ENCODE results near the gene PPFIA2. TPM values are rescaled to one million over a fixed set of nuclear protein-coding genes. Genes with fewer than 3 reads are reported as not detected.

PPFIA2 gene
- polyA plus RNA-seq, 3 donors = not detected

- Histone ChIP-seq H3K79me2 (ENCODE audit: insufficient read depth, low read length) (no peaks in the 10 kb centered on the region), H4K20me1 (ENCODE audit: insufficient read depth, low read length) (no peaks in the 10 kb centered on the region), H3K27ac (ENCODE audit: low read depth in 1 of 2, low read length in 2 of 2) (no peak overlapping the region), H3K4me2 (replicated peaks; ENCODE audit: extremely low read depth, low read length, poor library complexity, severe bottlenecking) (no peak overlapping the region), H3K27me3 (ENCODE audit: control insufficient read depth in 2 of 2, insufficient read depth in 2 of 2, low read length in 2 of 2) (no peaks in the 10 kb centered on the region), H2AFZ (ENCODE audit: insufficient read depth, low read depth, low read length, poor library complexity, severe bottlenecking) (no peak overlapping the region), H3K9ac (ENCODE audit: insufficient read depth, low read length, poor library complexity, severe bottlenecking) (no peak overlapping the region), H3K4me1 (ENCODE audit: control insufficient read depth in 1 of 2, insufficient read depth in 2 of 2, low read length in 2 of 2) (no peaks in the 10 kb centered on the region), H3K9me3 (replicated peaks in 1 of 2; ENCODE audit: control insufficient read depth in 1 of 2, insufficient read depth in 1 of 2, low read length in 2 of 2) (no peaks in the 10 kb centered on the region), H3K36me3 (replicated peaks in 1 of 2; ENCODE audit: control insufficient read depth in 1 of 2, insufficient read depth in 2 of 2, low read length in 2 of 2) (no peaks in the 10 kb centered on the region), H3K4me3 (replicated peaks in 1 of 3; ENCODE audit: low read depth in 2 of 3, low read length in 3 of 3) (no peak overlapping the region)
- H3K4me3 Mint-ChIP-seq = no peak overlapping the region
- no peaks in the 10 kb centered on the region for H3K4me1 Mint-ChIP-seq
- no peaks in the 10 kb centered on the region for H3K27me3 Mint-ChIP-seq (ENCODE audit: low read depth in 3 of 3)
- no peak overlapping the region for H3K27ac Mint-ChIP-seq
- peaks cover 0 to 3% (median 0%) of the 10 kb centered on the region in 7 donors for H3K9me3 Mint-ChIP-seq
- intact Hi-C loops (cut with micrococcal nuclease) = no loop called here
- no peaks in the 10 kb centered on the region for H3K36me3 Mint-ChIP-seq
- WGBS (ENCODE audit: insufficient coverage) = no CpG with 5 or more reads among the region's 3 CpGs
- TF ChIP-seq CTCF (IDR thresholded peaks at IDR 0.05) = no peak
- DNase-seq = no peak
These were observed 506.9 kb downstream of the PPFIA2 start for GRCh38 chr12:81252228-81252627.

- Mint-ChIP-seq H3K27ac (no peak overlapping the region), H3K9me3 (peaks cover 0 to 3% (median 0%) of the 10 kb centered on the region in 7 donors), H3K4me3 (no peak overlapping the region), H3K27me3 (ENCODE audit: low read depth in 3 of 3) (peaks cover 0 to 2% (median 0%) of the 10 kb centered on the region in 3 donors), H3K36me3 (no peaks in the 10 kb centered on the region), H3K4me1 (no peaks in the 10 kb centered on the region)
- Histone ChIP-seq H4K20me1 (ENCODE audit: insufficient read depth, low read length) (no peaks in the 10 kb centered on the region), H3K4me2 (replicated peaks; ENCODE audit: extremely low read depth, low read length, poor library complexity, severe bottlenecking) (no peak overlapping the region), H3K9ac (ENCODE audit: insufficient read depth, low read length, poor library complexity, severe bottlenecking) (no peak overlapping the region), H2AFZ (ENCODE audit: insufficient read depth, low read depth, low read length, poor library complexity, severe bottlenecking) (no peak overlapping the region), H3K9me3 (replicated peaks in 1 of 2; ENCODE audit: control insufficient read depth in 1 of 2, insufficient read depth in 1 of 2, low read length in 2 of 2) (no peaks in the 10 kb centered on the region), H3K27me3 (ENCODE audit: control insufficient read depth in 2 of 2, insufficient read depth in 2 of 2, low read length in 2 of 2) (no peaks in the 10 kb centered on the region), H3K36me3 (replicated peaks in 1 of 2; ENCODE audit: control insufficient read depth in 1 of 2, insufficient read depth in 2 of 2, low read length in 2 of 2) (no peaks in the 10 kb centered on the region), H3K4me1 (ENCODE audit: control insufficient read depth in 1 of 2, insufficient read depth in 2 of 2, low read length in 2 of 2) (no peaks in the 10 kb centered on the region), H3K79me2 (ENCODE audit: insufficient read depth, low read length) (no peaks in the 10 kb centered on the region), H3K27ac (ENCODE audit: low read depth in 1 of 2, low read length in 2 of 2) (no peak overlapping the region), H3K4me3 (replicated peaks in 1 of 3; ENCODE audit: low read depth in 2 of 3, low read length in 3 of 3) (no peak overlapping the region)
- intact Hi-C loops (cut with micrococcal nuclease) = no loop called here
- no peak for TF ChIP-seq CTCF (IDR thresholded peaks at IDR 0.05)
- no CpG with 5 or more reads among the region's 2 CpGs for WGBS (ENCODE audit: insufficient coverage)
- no peak for DNase-seq
These were observed 509.2 kb downstream of the PPFIA2 start for GRCh38 chr12:81249976-81250375.

Data from CD14-positive monocyte (primary cell).